ENCODE data around the gene ZG16B. TPM values are rescaled to one million over a fixed set of nuclear protein-coding genes. Genes with fewer than 3 reads are reported as not detected.
A peak's percentile ranks its signal among the peaks of the same experiment; 100 is the strongest.

Gene ZG16B
- total and polyA plus RNA-seq, 2 of the 8 experiments (the other 6 are each of a cell fraction or from before 2014, with no cell fraction given): 0.11 TPM; not detected in 1

DNA sequence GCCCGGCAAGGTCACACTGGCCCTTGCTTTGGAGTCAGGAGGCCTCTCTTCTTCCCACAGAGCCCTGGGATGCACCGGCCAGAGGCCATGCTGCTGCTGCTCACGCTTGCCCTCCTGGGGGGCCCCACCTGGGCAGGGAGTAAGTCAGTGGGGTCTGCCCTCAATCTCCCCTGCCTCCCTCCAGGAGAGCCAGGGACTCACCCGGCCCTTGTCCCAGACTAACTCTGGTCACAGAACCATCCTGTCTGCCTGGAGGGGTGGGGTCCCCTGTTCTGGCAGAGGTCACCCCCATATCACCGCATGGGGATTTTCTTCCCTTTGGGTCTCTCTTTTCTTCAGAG lies 222 bp downstream of the ZG16B start:
- no peaks in the 10 kb centered on the region for H3K27me3 ChIP-seq (replicated peaks in 1 of 4; ENCODE audit: control insufficient read depth in 3 of 4, extremely low read depth in 1 of 4, insufficient read depth in 3 of 4, low read length in 3 of 4)
- H3K27ac ChIP-seq (ENCODE audit: low read depth, low read length): no peak overlapping the region
- no peak overlapping the region for H3K9ac ChIP-seq (replicated peaks in 1 of 4; ENCODE audit: extremely low read depth in 1 of 4, low read depth in 3 of 4, low read length in 3 of 4)
- no peaks in the 10 kb centered on the region for H3K9me3 ChIP-seq (ENCODE audit: insufficient read depth in 2 of 2, low read depth in 1 of 2, low read length in 1 of 2)
- FAIRE-seq: no peak
- H4K20me1 ChIP-seq (replicated peaks in 1 of 2; ENCODE audit: control insufficient read depth in 1 of 2, insufficient read depth in 2 of 2, low read length in 2 of 2): no peaks in the 10 kb centered on the region
- TF ChIP-seq MAFK (IDR thresholded peaks at IDR 0.05; ENCODE audit: low read depth, low read length): no peak
- no peaks in the 10 kb centered on the region for H3K36me3 ChIP-seq (ENCODE audit: control insufficient read depth in 2 of 4, insufficient read depth in 4 of 4, low read length in 3 of 4)
- DNase-seq (ENCODE audit: low read depth in 1 of 2, low spot score in 2 of 2): no peak
- H3K14ac ChIP-seq (ENCODE audit: insufficient read length): no peak overlapping the region
- no peak overlapping the region for H4K8ac ChIP-seq (ENCODE audit: extremely low read depth, insufficient read depth, low read length)
- POLR2A ChIA-PET (ENCODE audit: partially characterized antibody): interaction anchor here (1.6 kb wide), 1 partner anchor 74 kb away, joined by 4 read pairs; no protein-coding TSS in a partner anchor
- no peak overlapping the region for H2BK12ac ChIP-seq (ENCODE audit: low read depth, low read length)
- H3K79me2 ChIP-seq (ENCODE audit: control insufficient read depth in 1 of 2, insufficient read depth in 2 of 2, low read length in 2 of 2): no peaks in the 10 kb centered on the region
- no peak overlapping the region for H2BK5ac ChIP-seq (ENCODE audit: low read depth, low read length)
- no peak overlapping the region for H4K5ac ChIP-seq (ENCODE audit: insufficient read length, low read depth, low read length)
- H3K4me3 ChIP-seq (ENCODE audit: extremely low read depth in 1 of 4, insufficient read depth in 2 of 4, low read depth in 3 of 4, low read length in 4 of 4): no peak overlapping the region
- no peaks in the 10 kb centered on the region for H3K79me1 ChIP-seq (ENCODE audit: low read depth, low read length)
- 0 out of 2 replicates have a peak overlapping the region, but pooled peaks have one; percentile 31 for H2BK15ac ChIP-seq (ENCODE audit: low read length)
- H2BK120ac ChIP-seq (replicated peaks; ENCODE audit: low read depth, low read length): no peak overlapping the region
- no peak overlapping the region for H2AK5ac ChIP-seq (ENCODE audit: low read depth, low read length)
- no peaks in the 10 kb centered on the region for H3K4me1 ChIP-seq (replicated peaks in 1 of 4; ENCODE audit: control insufficient read depth in 3 of 4, insufficient read depth in 4 of 4, low read length in 3 of 4)
- 73% methylated on average over 3 of the region's 5 CpGs; no CpG with 5 or more reads in 1 of the 2 experiments for WGBS, 2 experiments (ENCODE audit: extremely low coverage in 1 of 2, insufficient coverage in 1 of 2, insufficient read length in 1 of 2, insufficient replicate concordance in 2 of 2, low coverage in 1 of 2, low lambda C conversion rate in 2 of 2, missing lambda C conversion rate in 1 of 2)
- no peak overlapping the region for H3K4ac ChIP-seq (replicated peaks; ENCODE audit: insufficient read length, low read depth, low read length)
- no peak overlapping the region for H2AFZ ChIP-seq (ENCODE audit: low read length)
- no peak overlapping the region for H3K4me2 ChIP-seq (ENCODE audit: insufficient read depth in 1 of 2, low read depth in 2 of 2, low read length in 2 of 2)
- H4K91ac ChIP-seq (replicated peaks; ENCODE audit: insufficient read length, low read length): no peak overlapping the region
- H3K56ac ChIP-seq (replicated peaks; ENCODE audit: insufficient read length, low read depth, low read length): no peak overlapping the region
- CTCF ChIA-PET (ENCODE audit: partially characterized antibody): interaction anchor here (0.8 to 3.3 kb wide), 4 partner anchors 8 to 114 kb away, joined by 4 to 14 read pairs (median 6); no protein-coding TSS in a partner anchor
- H3K18ac ChIP-seq (ENCODE audit: extremely low read depth, low read length): no peak overlapping the region
- H2BK20ac ChIP-seq (ENCODE audit: low read length): no peak overlapping the region
- no peak overlapping the region for H3K23ac ChIP-seq (ENCODE audit: insufficient read length)
- H3K23me2 ChIP-seq (ENCODE audit: low read depth, low read length): peaks cover 5% of the 10 kb centered on the region; the same call in 1 of the 2 replicates

Measured in H1 (cell line).